Stomach (tissue), 9 donors: ENCODE measurements around the gene SMAD1. TPM values are rescaled to one million over a fixed set of nuclear protein-coding genes. Genes with fewer than 3 reads are reported as not detected.

Source experiments
- DNase-seq, 2 donors: peaks; one replicate each; pipeline versions ENCODE4 v3.0.0 to v3.0.0-alpha.2; 2013 to 2019
- H3K27ac ChIP-seq, 5 donors: fragments of 200-600 bp in 4 of 5; sonication (generic) in 4 of 5; one replicate each; pipeline ENCODE4 v1.5.1; 2013 to 2019; ENCODE audit warnings: mild to moderate bottlenecking in 1 of 5, moderate library complexity in 1 of 5
- H3K27me3 ChIP-seq, 3 donors: fragments of 200-600 bp; sonication (generic); one replicate each; pipeline ENCODE4 v1.5.1; 2017 to 2019; ENCODE audit warnings: mixed run types in 1 of 3
- H3K36me3 ChIP-seq, 4 donors: fragments of 200-600 bp; sonication (generic); 1 replicate in 3 of 4; 2 replicates in 1 of 4; pipeline ENCODE4 v1.5.1; 2016 to 2019
- H3K4me1 ChIP-seq, 4 donors: fragments of 200-600 bp; sonication (generic); one replicate each; pipeline ENCODE4 v1.5.1; 2016 to 2019
- H3K4me3 ChIP-seq, 4 donors: fragments of 200-600 bp; sonication (generic) in 3 of 4; one replicate each; pipeline ENCODE4 v1.5.1; 2016 to 2019; ENCODE audit warnings: mild to moderate bottlenecking in 1 of 4
- H3K9me3 ChIP-seq, 4 donors: fragments of 200-600 bp; sonication (generic); one replicate each; pipeline ENCODE4 v1.5.1; 2016 to 2019
- EP300 ChIP-seq: sonication (generic); formaldehyde crosslinking; IDR thresholded peaks from one replicate; pipeline ENCODE4 v1.6.1; 2017; ENCODE audit warnings: antibody characterized with exemption
- POLR2A ChIP-seq, 4 donors: fragments of 450-650 bp; IDR thresholded peaks; one replicate each; pipeline ENCODE4 v1.6.1; 2016; ENCODE audit warnings: antibody characterized with exemption in 4 of 4, control low read depth in 2 of 4, mild to moderate bottlenecking in 1 of 4, moderate library complexity in 1 of 4
- POLR2AphosphoS5 ChIP-seq, 3 donors: sonication (generic); formaldehyde crosslinking; IDR thresholded peaks; one replicate each; pipeline ENCODE4 v1.6.1; 2016; ENCODE audit warnings: antibody characterized with exemption in 3 of 3
- WGBS, 5 donors: extraction: QIAGEN DNeasy Blood & Tissue Kit in 3 of 5; methylation state at CpG; one replicate each; pipeline versions ENCODE4 v1.1.5 to v1.1.7; 2013 to 2018; 5-methylcytosine and 5-hydroxymethylcytosine counted together
- intact Hi-C: fragments of 100-400 bp; cut with DNase I; formaldehyde crosslinking; loops from one replicate; pipeline ENCODE4 v1.15.1; 2023; ENCODE audit warnings: low total_unique reads
- polyA plus RNA-seq, 3 donors: library from polyadenylated mRNA; stranded (reverse); fragments of 200-250 nt; gene quantifications; one replicate each; pipeline ENCODE4 v1.2.3, GENCODE V29; 2013
- total RNA-seq, 5 donors: library from RNA; depleted of rRNA; stranded (reverse); fragments of >200 nt; gene quantifications; one replicate each; pipeline versions ENCODE4 v1.1.0 to v1.2.3, GENCODE V29; 2014 to 2016
- TF ChIP-seq, protein P1 (sequence below), 7 experiments: fragments of 450-650 bp in 4 of 7; fragments of 200-600 bp in 3 of 7; sonication (generic) in 3 of 7; IDR thresholded peaks; one replicate each; pipeline ENCODE4 v1.5.1; 2016 to 2019; ENCODE audit warnings: antibody characterized with exemption in 7 of 7, control low read depth in 2 of 7, mild to moderate bottlenecking in 1 of 7
- donor health status: healthy with polysubstance abuse.
- donor health status: Bipolar disorder and iron deficiency.
- donor health status: healthy.

The SMAD1 gene
- total and polyA plus RNA-seq, 8 donors, result 3.6 to 50.5 (median 12.4) TPM

DNA sequence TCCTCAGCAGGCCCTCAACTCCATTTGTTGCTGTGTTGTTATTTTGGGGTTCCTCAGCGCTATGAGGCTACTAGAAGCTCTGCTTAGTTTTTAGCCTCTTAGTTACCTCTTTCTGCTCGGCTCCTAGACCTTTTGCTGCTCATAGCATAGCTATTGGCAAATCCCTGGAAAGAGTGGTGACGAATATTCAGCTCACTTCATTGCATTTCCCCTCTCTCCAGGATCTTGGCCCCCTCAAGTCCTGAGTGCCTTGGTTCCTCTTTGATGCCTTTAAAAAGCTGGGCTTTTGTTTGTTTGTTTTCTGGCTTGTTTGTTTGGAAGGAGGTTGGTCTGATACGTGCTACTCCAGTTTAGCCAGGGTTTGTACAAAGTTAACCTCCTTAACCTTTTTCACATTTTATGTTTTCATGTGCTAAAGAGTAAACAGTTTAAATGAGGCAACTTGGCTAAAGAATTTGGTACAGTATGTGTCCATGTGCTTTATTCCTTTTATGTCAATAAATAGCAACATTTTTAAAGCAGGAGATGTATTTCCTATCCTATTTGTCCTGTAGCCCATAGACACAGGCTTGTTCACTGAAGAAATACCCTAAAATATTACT is 31.5 kb downstream of the SMAD1 start:
- TF ChIP-seq POLR2AphosphoS5 (IDR thresholded peaks at IDR 0.05) (no peak), POLR2A (IDR thresholded peaks at IDR 0.05) (no peak), EP300 (no peak)
- TF ChIP-seq, protein P1, sequence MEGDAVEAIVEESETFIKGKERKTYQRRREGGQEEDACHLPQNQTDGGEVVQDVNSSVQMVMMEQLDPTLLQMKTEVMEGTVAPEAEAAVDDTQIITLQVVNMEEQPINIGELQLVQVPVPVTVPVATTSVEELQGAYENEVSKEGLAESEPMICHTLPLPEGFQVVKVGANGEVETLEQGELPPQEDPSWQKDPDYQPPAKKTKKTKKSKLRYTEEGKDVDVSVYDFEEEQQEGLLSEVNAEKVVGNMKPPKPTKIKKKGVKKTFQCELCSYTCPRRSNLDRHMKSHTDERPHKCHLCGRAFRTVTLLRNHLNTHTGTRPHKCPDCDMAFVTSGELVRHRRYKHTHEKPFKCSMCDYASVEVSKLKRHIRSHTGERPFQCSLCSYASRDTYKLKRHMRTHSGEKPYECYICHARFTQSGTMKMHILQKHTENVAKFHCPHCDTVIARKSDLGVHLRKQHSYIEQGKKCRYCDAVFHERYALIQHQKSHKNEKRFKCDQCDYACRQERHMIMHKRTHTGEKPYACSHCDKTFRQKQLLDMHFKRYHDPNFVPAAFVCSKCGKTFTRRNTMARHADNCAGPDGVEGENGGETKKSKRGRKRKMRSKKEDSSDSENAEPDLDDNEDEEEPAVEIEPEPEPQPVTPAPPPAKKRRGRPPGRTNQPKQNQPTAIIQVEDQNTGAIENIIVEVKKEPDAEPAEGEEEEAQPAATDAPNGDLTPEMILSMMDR (IDR thresholded peaks at IDR 0.05), result no peak
- WGBS, 5 donors, result 74 to 83% (median 78%) methylated on average over 4 of the region's 4 CpGs
- Histone ChIP-seq H3K27ac (no peak overlapping the region), H3K9me3 (peaks cover 0 to 21% (median 11%) of the 10 kb centered on the region in 4 donors), H3K27me3 (no peaks in the 10 kb centered on the region), H3K36me3 (peaks cover 0 to 8% (median 5%) of the 10 kb centered on the region in 4 donors), H3K4me3 (no peak overlapping the region), H3K4me1 (peaks cover 0 to 23% (median 6%) of the 10 kb centered on the region in 4 donors)
- no peak for DNase-seq
- intact Hi-C loops, result no loop called here

DNA sequence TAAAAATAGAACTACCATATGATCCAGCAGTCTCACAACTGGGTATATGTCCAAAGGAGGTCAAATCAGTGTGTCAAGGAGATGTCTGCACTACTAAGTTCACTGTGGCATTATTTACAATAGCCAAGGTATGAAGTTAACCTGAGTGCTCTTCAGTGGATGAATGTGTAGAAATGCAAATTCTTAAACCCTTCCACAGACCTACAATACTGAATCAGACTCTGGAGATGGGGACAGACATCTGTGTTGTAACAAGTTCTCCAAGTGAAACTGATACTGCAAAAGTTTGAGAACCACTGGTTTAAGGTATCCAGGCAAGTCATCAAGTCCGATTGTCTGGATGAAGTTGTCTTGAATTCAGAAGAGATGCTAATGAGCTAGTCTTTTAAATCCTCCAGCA is 38.5 kb downstream of the SMAD1 start:
- no peaks in the 10 kb centered on the region for H3K27me3 ChIP-seq
- peaks cover 0 to 2% (median 0%) of the 10 kb centered on the region in 4 donors for H3K36me3 ChIP-seq
- H3K4me1 ChIP-seq, result peaks cover 5 to 38% (median 12%) of the 10 kb centered on the region in 4 donors
- intact Hi-C loops, result no loop called here
- H3K27ac ChIP-seq, result no peak overlapping the region
- no peak overlapping the region for H3K4me3 ChIP-seq
- TF ChIP-seq EP300, result no peak
- no peak for TF ChIP-seq POLR2A (IDR thresholded peaks at IDR 0.05)
- no peak for TF ChIP-seq POLR2AphosphoS5 (IDR thresholded peaks at IDR 0.05)
- TF ChIP-seq, protein P1 (IDR thresholded peaks at IDR 0.05), result no peak
- no peaks in the 10 kb centered on the region for H3K9me3 ChIP-seq
- no peak for DNase-seq
- WGBS, 5 donors, result 81 to 100% (median 96%) methylated on average over 1 of the region's 1 CpG

DNA sequence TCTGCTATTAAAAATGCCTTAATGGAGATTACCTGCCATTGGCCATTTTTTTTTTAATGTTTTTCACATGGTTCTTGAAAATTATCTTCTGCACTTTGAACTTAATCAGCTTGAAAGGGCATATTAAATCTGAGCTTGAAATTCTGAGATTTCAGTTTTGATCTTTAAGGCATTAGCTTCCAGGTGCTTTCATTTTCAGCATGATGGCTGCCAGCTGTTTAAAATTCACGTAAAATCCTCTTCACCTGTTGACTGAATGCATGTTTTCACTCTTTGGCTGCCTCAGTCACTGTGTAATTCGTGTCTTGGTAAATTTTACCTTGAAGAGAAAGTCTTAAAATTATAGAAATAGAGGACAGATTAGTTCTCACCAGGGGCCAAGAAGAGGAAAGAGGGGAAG is 39.6 kb downstream of the SMAD1 start:
- H3K36me3 ChIP-seq, result no peaks in the 10 kb centered on the region
- no peak overlapping the region for H3K27ac ChIP-seq
- H3K27me3 ChIP-seq, result no peaks in the 10 kb centered on the region
- TF ChIP-seq POLR2AphosphoS5 (IDR thresholded peaks at IDR 0.05) (no peak), POLR2A (IDR thresholded peaks at IDR 0.05) (no peak), EP300 (no peak)
- TF ChIP-seq, protein P1 (IDR thresholded peaks at IDR 0.05), result no peak
- DNase-seq, result no peak
- peaks cover 12 to 46% (median 21%) of the 10 kb centered on the region in 4 donors for H3K4me1 ChIP-seq
- H3K4me3 ChIP-seq, result no peak overlapping the region
- intact Hi-C loops, result no loop called here
- WGBS, 5 donors, result 65 to 78% (median 69%) methylated on average over 2 of the region's 2 CpGs
- H3K9me3 ChIP-seq, result no peaks in the 10 kb centered on the region

DNA sequence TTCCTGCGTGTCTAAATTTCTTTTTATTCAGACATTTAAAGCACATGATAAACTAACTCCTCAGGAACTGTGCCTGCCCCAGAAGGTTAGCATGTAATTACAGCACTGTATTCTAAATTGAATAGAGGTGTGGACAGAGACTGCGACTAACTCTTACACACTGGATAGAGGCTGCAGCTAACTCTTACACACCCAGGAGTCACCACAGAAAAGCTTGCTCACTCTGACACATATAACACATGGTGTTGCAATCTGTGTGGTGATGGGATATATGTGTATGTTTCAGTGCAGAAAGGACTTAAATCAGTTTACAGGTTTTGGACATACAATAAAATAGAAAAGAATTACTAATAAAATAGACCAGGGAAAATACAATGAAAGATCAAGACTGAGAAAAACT is 41.5 kb downstream of the SMAD1 start:
- no peak for DNase-seq
- Histone ChIP-seq H3K4me1 (peaks cover 12 to 48% (median 23%) of the 10 kb centered on the region in 4 donors), H3K27ac (no peak overlapping the region), H3K36me3 (no peaks in the 10 kb centered on the region), H3K27me3 (no peaks in the 10 kb centered on the region), H3K4me3 (no peak overlapping the region), H3K9me3 (no peaks in the 10 kb centered on the region)
- TF ChIP-seq EP300 (no peak), POLR2AphosphoS5 (IDR thresholded peaks at IDR 0.05) (no peak), POLR2A (IDR thresholded peaks at IDR 0.05) (no peak)
- TF ChIP-seq, protein P1 (IDR thresholded peaks at IDR 0.05), result no peak
- intact Hi-C loops, result no loop called here
- WGBS, 5 donors, result 89 to 96% (median 92%) methylated on average over 2 of the region's 2 CpGs
